Thyroid gland (tissue), 4 donors: ENCODE data around the gene TEX2.

ENCODE experiments used
- CTCF ChIP-seq, 6 experiments: fragments of 200-600 bp in 3 of 6; fragments of 450-650 bp in 3 of 6; sonication (generic) in 3 of 6; IDR thresholded peaks; one replicate each; pipeline ENCODE4 v1.5.1; 2016 to 2019; ENCODE audit warnings: antibody characterized with exemption in 6 of 6, mild to moderate bottlenecking in 2 of 6, inconsistent platforms in 1 of 6, moderate library complexity in 1 of 6
- POLR2A ChIP-seq, 2 donors: fragments of 450-650 bp; IDR thresholded peaks; one replicate each; pipeline ENCODE4 v1.6.1; 2017; ENCODE audit warnings: antibody characterized with exemption in 2 of 2, mild to moderate bottlenecking in 2 of 2, moderate library complexity in 1 of 2

- no peak for TF ChIP-seq POLR2A (IDR thresholded peaks at IDR 0.05)
- no peak for TF ChIP-seq CTCF (IDR thresholded peaks at IDR 0.05)
Observed at GRCh38 chr17:64115822-64116534, 147.1 kb downstream of the TEX2 start.
